Measurements from ENCODE around the gene NFKBIL1.

- TF ChIP-seq TCFL5 (CRISPR knock-in tag; conservative IDR thresholded peaks at IDR 0.05) (no peak), THAP7 (CRISPR knock-in tag; IDR thresholded peaks at IDR 0.05) (no peak), CTCF (IDR thresholded peaks at IDR 0.05 in 2 of 3, conservative IDR thresholded peaks at IDR 0.05 in 1 of 3; ENCODE audit: insufficient read depth in 2 of 3, low read depth in 1 of 3, low read length in 3 of 3) (no peak), L3MBTL2 (IDR thresholded peaks at IDR 0.05) (no peak), FOXJ3 (CRISPR knock-in tag; IDR thresholded peaks at IDR 0.05) (no peak), ZNF449 (CRISPR knock-in tag; IDR thresholded peaks at IDR 0.05) (no peak), ZNF3 (CRISPR knock-in tag; IDR thresholded peaks at IDR 0.05) (no peak), ZNF24 (IDR thresholded peaks at IDR 0.05) (no peak), POLR2AphosphoS5 (IDR thresholded peaks at IDR 0.05; ENCODE audit: control insufficient read depth, insufficient read depth, low read depth, low read length) (no peak), MYC (IDR thresholded peaks at IDR 0.05; ENCODE audit: low read depth, low read length) (no peak), MYC (CRISPR knock-in tag; IDR thresholded peaks at IDR 0.05; ENCODE audit: borderline replicate concordance, low read depth) (no peak), FIP1L1 (IDR thresholded peaks at IDR 0.05; ENCODE audit: low read depth, low read length, poor library complexity, severe bottlenecking) (no peak), ILF3 (IDR thresholded peaks at IDR 0.05; ENCODE audit: borderline replicate concordance) (no peak), DNMT1 (IDR thresholded peaks at IDR 0.05) (no peak), POLR2A (conservative IDR thresholded peaks at IDR 0.05) (no peak)
Measured at GRCh38 chr6:31581434-31582229, 34.2 kb downstream of the NFKBIL1 start.
